GDM1 (cell line): ENCODE data around the gene SAP30L.
A peak's percentile ranks its signal among the peaks of the same experiment; 100 is the strongest.

Experiments used
- DNase-seq: peaks from one replicate; lab custom pipeline; 2025; lab: John Stamatoyannopoulos, UW

SAP30L gene

GRCh38 chr5:154465169-154465568, 19.4 kb downstream of the SAP30L start:
- no peak for DNase-seq

GRCh38 chr5:154466147-154466546, 20.4 kb downstream of the SAP30L start:
- DNase-seq, result no peak

DNA sequence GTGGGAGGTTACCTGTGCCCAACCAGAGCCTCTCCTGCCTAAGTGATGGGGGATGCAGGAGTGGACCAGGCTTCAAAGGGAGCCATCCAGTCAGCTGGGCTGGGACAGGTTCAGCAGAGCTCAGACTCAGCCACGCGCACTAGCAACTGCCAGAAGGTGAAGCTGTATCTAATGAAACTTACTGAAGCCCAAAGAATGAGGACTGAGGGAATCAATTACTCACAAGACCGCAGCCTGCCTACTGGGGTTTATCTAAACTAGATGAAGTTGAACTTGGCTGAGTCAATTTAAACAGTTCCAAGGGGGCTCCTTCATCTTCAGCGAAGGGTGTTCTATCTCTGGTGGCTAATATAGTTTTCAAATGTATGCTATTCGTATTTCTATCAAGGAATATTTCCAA, 20.9 kb downstream of the SAP30L start:
- DNase-seq, result no peak

DNA sequence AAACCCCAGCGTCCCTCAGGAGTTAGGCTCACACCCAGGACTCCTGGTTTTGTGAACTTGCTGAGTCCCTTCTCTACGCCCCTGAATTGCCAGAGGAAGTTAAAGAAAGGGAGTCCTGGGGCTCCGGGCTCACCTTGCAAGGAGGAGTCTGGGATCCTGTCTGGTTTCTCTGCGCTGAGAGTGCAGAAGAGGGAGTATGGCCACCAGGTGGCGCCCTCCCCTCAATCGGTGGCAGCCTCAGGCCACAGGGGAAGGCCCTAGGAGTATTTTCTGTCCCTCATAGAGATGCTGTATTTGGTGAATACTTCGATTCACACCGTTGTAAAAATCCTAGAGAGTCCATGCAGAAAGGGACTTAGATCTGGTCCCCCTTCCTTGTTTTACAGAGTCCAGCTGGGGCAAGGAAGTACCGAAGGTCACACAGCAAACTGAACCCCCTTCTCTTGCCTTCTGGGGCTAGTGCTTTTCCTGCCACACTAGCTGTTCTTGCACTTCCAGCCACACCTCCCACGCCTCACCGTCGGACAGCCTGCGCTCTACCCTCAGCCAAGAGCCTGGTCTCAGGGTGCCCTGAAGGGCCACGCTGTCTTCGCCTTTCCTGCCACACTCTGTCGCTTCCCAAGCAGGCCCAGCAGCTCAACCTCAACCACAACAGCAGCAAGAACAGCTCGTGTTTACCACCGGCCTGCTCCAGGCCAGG, 22.0 kb downstream of the SAP30L start:
- DNase-seq, result peak; percentile 37

DNA sequence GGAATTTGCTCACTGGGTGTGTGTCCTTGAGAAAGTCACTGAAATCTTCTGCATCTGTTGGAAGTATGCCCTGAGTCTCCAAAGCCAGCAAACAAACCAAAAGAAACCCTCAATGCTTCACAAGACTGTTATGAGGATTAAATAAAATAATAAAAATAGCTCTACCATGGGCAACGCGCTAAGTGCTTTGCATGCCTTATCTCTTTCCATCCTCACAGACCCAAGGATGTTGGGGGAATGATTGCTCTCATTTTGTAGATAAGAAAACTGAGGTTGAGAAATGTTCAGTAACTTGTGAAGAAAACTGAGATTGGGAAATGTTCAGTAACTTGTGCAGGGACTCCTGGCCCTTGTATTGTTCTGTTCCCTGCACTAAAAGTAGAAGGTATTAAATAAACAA, 24.3 kb downstream of the SAP30L start:
- DNase-seq, result no peak

GRCh38 chr5:154470947-154471870, 25.4 kb downstream of the SAP30L start:
- DNase-seq, result no peak

DNA sequence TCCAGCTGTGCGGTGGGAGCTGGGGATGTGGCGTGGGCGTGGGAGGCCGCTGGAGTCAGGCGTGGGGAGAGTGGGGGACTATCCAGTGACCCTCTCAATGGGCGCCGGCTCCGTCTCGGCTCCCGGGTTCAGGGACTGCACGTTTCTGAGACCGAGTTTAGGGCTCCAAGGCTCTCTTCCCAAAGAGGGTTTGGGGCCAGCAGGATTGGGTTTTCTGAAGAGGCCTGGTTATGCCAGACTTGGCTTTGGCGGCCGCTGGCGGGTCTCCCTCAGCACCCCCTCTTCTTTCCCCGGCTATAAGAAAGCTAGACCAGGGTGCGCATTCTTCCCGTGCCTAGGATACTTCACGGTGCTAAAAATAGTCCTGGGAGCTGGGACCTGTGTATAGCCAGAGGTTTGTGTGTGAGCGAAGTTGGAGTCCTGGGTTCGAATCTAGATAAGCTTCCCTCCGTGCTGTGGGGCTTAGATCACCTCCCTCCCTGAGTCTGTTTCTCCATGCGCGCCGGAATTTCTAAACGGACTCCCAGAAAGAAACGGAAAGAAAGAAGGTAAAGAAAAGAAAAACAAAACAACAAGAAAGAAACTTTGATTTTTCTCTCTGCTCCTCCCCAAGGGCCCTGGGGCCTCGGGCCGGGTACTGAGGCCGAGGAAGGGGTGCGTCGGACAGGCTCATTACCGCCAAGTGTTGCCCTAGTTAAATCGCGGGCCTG, 27.2 kb downstream of the SAP30L start:
- DNase-seq, result no peak

DNA sequence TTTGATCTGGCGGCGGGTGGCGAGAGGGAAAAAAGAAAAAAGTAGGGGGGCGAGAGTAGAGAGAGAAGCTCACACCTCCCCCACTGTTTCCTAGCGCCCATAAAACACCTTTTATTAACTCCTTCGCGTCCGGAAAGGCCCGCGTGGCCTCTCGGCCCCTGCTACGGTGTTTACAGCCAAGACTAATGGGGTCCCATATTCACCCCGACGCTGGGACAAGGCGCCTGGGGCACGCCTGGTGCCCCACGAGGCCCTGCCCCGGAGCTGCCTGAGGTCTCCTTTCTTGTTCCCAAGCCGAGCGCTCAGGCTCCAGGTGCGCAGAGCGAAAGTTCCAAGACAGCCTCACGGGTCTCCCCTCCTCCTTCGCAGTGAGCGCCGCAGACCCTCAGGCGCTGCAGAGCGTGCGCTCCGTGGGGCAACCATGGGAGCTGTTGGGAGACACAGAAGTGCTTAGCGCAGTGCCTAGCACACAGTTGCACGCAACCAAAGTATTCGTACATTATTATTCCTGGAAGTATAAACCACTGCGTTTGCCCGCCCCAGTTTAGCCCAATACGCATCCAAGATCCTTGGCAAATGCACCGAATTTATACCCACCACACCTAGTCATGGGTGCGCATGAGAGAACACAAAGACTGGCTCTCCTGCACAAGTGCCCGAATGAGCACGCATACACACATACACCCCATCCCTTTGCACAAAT, 27.9 kb downstream of the SAP30L start:
- no peak for DNase-seq

GRCh38 chr5:154474396-154475334, 28.9 kb downstream of the SAP30L start:
- DNase-seq, result no peak

DNA sequence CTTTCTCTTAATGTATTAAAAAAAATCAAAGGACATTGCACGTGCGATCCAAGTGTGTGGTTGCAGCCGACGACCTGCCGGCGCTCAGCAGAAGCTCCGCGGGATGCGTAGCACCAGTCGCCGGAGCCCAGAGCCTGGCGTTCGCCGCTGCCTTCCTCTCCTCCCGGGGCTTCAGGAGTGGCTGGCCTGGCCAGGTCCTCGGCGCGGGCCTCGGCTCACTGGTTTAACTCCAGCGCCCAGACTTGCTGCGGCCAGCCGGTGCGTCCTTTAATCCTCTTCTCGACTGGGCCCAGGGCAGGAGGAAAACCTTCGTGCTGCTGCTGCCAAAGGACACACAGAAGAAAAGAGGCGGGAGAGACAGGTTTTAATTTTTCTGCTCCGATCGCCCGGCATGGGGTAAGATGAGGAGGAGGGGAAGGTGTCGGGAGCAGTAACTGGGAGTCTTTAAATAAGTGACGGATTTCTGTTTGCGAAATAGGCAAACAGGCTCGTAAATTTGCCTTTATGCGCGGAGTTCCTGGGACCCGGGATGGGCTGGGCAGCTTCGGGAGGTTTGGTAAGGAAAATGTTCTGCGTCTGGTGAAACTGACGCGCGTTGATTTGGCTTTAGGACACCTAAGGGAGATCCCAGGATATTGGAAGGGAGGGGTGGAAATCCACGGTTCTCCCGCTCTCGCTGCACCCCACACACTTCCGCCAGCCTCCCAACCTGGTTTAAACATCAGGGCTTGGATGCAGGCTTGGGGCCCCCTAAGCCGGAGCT, 30.0 kb downstream of the SAP30L start:
- no peak for DNase-seq

- no peak for DNase-seq
Observed at GRCh38 chr5:154476354-154477205, 30.8 kb downstream of the SAP30L start.

DNA sequence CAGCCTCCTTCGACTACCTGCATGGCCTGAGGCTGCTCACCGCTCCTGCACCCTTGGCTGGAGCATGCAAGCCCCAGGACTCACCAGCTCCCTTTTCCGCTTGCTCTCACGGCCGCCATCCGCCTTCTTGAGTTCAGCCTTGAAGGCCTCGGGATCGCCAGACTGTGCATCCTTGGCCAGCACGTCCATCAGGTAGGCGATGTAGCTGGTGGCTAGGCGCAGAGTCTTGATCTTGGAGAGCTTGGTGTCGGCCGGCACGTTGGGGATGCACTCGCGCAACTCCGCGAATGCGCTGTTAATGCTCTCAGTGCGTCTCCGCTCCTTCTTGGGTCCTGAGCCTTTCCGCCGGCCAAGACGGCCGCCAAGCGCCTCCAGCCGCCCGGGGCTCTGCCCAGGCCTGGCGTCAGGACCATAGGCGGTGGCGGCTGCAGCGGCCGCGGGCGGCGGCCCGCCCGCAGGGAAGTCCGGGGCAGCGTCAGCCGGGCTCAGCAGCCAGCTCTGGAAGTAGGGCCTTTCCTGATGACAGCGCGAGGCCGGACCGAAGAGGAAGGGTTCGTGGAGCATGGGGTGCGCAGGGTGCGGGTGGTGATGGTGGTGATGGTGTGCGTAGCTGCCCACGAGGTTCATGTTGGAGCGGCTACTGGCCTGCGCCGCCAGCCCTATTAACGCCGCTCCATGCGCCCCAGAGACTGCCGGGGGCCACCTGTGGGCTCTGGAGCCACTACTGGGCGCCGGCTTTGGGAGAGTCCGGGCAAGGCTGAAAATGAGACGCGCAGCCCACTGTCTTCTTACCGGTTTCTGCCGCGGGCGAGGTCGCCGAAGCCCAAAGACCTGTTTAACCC, 31.8 kb downstream of the SAP30L start:
- no peak for DNase-seq

DNA sequence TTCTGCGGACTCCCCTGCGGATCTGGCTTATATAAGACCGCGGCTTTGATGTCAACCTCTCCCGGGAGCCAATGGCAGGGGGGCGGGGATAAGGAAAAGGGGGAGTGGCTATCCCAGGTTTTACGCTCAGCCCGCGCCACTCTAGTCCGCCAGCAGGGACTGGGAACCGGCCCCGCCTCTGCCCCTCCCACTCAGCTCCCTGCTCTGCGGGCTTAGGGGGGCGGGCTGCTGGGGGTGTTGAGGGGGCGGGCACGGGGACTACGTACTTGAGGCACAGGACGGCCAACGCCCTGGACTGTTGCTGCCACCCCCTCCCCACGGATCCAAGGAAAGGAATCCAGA, 32.4 kb downstream of the SAP30L start, which contains the start of gene HAND1:
Gene HAND1 (minus strand): TSS at position 4 of the 342 bp plus-strand sequence. CDS start 219 bp downstream, outside the sequence.
- no peak for DNase-seq

DNA sequence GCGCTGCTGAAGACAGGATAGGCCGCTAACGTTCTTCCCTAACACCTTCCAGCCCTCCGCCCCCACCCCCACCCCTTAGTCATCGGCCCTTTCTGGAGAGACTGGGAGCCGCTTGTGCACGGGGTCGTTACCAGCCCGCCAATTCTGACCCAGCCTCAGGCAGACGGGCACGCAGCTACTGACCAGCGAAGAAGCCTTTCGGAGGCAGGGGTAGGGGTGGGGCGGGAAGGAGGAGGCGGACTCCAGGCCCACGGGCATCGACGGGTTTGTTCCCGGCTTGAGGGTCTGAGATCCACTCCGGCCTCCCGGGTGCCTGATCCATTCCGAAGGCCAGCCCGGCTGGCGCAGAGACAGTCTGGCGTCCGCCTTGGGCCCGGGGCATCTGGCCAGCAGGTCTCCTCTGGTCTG, 33.0 kb downstream of the SAP30L start:
- no peak for DNase-seq

DNA sequence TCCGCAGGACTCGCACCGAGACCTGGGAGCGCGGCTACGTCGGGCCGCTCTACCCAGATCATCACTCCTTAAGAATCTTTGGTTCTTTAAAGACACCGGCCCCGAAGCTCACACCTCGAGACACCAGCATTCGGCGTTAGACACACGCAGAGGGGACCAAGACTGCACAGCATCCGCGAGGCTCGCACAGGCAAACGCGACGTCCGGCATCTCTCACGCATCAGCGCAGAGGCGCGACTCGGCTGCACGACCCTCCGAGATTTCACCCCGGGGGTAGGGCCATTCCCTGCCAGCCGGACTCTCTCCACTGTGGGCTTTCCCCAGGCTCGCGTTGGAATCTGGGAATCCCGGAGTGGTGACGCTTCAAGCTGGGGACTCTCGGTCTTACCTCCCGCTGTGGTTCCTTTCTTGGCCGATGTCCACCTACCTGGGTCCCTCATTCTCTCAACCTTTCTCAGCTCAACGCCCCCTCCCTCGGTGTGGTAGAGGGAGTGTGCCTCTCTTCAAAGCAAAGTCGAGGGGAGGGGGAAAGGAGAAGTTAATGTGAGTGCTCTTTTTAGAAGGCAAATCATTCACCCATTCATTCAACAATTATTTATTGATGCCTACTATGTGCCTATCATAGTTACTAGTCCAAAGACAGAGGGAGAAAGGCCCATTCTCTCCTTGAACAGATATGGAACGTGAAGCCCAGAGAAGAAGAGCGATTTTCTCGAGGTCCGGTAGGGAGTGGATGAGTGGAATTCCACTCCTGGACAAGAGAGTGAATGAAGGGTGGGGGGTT, 33.6 kb downstream of the SAP30L start:
- no peak for DNase-seq

GRCh38 chr5:154479944-154480750, 34.4 kb downstream of the SAP30L start:
- no peak for DNase-seq

DNA sequence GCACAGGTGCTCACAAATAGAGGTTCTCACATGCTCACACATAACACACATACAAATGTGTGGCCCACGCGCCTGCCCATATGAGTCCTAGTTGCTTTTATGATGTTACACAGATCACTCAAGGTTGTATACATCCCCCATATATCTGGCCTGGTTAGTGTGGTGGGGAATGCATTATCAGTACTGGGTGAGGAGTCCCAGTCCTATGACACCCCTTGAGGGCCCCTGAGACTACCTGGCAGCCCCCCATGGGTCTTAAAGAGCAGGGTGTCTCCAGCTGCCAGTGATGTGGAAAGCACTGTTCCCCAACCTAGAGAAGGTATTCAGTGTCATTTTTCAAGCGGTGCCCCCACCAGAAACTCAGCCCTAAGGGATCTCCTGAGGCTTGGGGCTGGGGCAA, 35.0 kb downstream of the SAP30L start:
- no peak for DNase-seq
